HCT116 (cell line): Measurements from ENCODE around the gene PLCL2. TPM values are rescaled to one million over a fixed set of nuclear protein-coding genes. Genes with fewer than 3 reads are reported as not detected.

Source experiments
- ATAC-seq: fragments of 200-7000 bp; cut with Tn5 transposase; 2 replicates; pipeline ENCODE4 v1.9.1; 2020; ENCODE audit warnings: mild to moderate bottlenecking, moderate library complexity
- BruUV-seq: library from RNA; stranded (reverse); fragments of 400-500 nt; replicated peaks from 2 replicates; lab custom pipeline; 2021; lab: Mats Ljungman, UMichigan
- CTCF ChIA-PET: fragments of 300-600 bp; sonication (Branson Sonifier 250); formaldehyde crosslinking; loops from one replicate; lab custom pipeline; 2021; ENCODE audit warnings: antibody characterized with exemption; lab: Charles Lee
- POLR2A ChIA-PET: fragments of 300-600, 350-600 bp; sonication (Branson Sonifier 250); formaldehyde crosslinking; loops from one replicate; lab custom pipeline; 2021; ENCODE audit warnings: antibody characterized with exemption; lab: Charles Lee
- RAD21 ChIA-PET, 2 experiments: fragments of 300-600 bp; sonication (Branson Sonifier 250); formaldehyde crosslinking; loops; one replicate each; lab custom pipeline; 2023; ENCODE audit warnings: low total read pairs in 2 of 2; ENCODE audit not compliant: uncharacterized antibody in 2 of 2, unreplicated experiment in 2 of 2, low non-redundant PET in 1 of 2; lab: Charles Lee
- DNase-seq: peaks from one replicate; pipeline ENCODE4 v3.0.0-alpha.2; 2010; ENCODE audit warnings: low read depth, low spot score
- H2AFZ ChIP-seq: fragments of 200-600 bp; shearing (Covaris generic), sonication (generic); 2 replicates; pipeline ENCODE4 v1.6.1; 2017; ENCODE audit warnings: low read depth, mixed run types, mixed read lengths, antibody characterized with exemption, low read length; ENCODE audit not compliant: poor library complexity, severe bottlenecking
- H3K27ac ChIP-seq: 2 replicates; pipeline ENCODE4 v1.5.1; 2012; ENCODE audit warnings: low read depth, low read length
- H3K27me3 ChIP-seq: fragments of 200-600 bp; sonication (generic); 2 replicates; pipeline ENCODE4 v1.6.1; 2016; ENCODE audit warnings: mixed run types, low read length, mixed read lengths; ENCODE audit not compliant: insufficient read depth
- H3K36me3 ChIP-seq, 2 experiments: fragments of 200-500 bp in 1 of 2; fragments of 200-600 bp in 1 of 2; sonication (Bioruptor generic) in 1 of 2; sonication (generic) in 1 of 2; 2 replicates each; pipeline versions ENCODE4 v1.5.1 to v1.6.1; 2014 to 2016; ENCODE audit warnings: low read length in 2 of 2, inconsistent platforms in 1 of 2, mixed read lengths in 1 of 2, mixed run types in 1 of 2; ENCODE audit not compliant: insufficient read depth in 2 of 2, control insufficient read depth in 1 of 2
- H3K4me1 ChIP-seq, 2 experiments: fragments of 200-600 bp in 1 of 2; sonication (generic) in 1 of 2; 2 replicates each; pipeline versions ENCODE4 v1.5.1 to v1.6.1; 2012 to 2017; ENCODE audit warnings: low read length in 2 of 2, inconsistent platforms in 1 of 2, mild to moderate bottlenecking in 1 of 2, mixed read lengths in 1 of 2, mixed run types in 1 of 2, moderate library complexity in 1 of 2; ENCODE audit not compliant: insufficient read depth in 2 of 2, control insufficient read depth in 1 of 2
- H3K4me2 ChIP-seq: fragments of 200-600 bp; sonication (generic); 2 replicates; pipeline ENCODE4 v1.6.1; 2017; ENCODE audit warnings: mixed run types, low read length, mixed read lengths
- H3K4me3 ChIP-seq, 2 experiments: fragments of 200-600 bp in 1 of 2; sonication (generic) in 1 of 2; replicated peaks in 1 of 2; 2 replicates each; pipeline ENCODE4 v1.5.1; 2011 to 2016; ENCODE audit warnings: low read length in 2 of 2, control low read depth in 1 of 2, low read depth in 1 of 2, mild to moderate bottlenecking in 1 of 2, mixed read lengths in 1 of 2, mixed run types in 1 of 2
- H3K79me2 ChIP-seq: fragments of 200-600 bp; sonication (generic); 2 replicates; pipeline ENCODE4 v1.6.1; 2017; ENCODE audit warnings: mild to moderate bottlenecking, mixed run types, low read length, moderate library complexity, mixed read lengths; ENCODE audit not compliant: insufficient read depth
- H3K9ac ChIP-seq: fragments of 200-600 bp; sonication (generic); 2 replicates; pipeline ENCODE4 v1.6.1; 2016; ENCODE audit warnings: low read length, mixed read lengths
- H3K9me2 ChIP-seq: fragments of 200-600 bp; sonication (generic), shearing (Covaris generic); 2 replicates; pipeline ENCODE4 v1.6.1; 2017; ENCODE audit warnings: mixed run types, mild to moderate bottlenecking, moderate library complexity; ENCODE audit not compliant: insufficient read depth
- H3K9me3 ChIP-seq, 2 experiments: fragments of 200-500 bp in 1 of 2; fragments of 200-600 bp in 1 of 2; sonication (Bioruptor generic) in 1 of 2; sonication (generic) in 1 of 2; 2 replicates each; pipeline ENCODE4 v1.6.1; 2014 to 2017; ENCODE audit warnings: low read length in 2 of 2, mixed read lengths in 2 of 2, inconsistent platforms in 1 of 2, low read depth in 1 of 2, mild to moderate bottlenecking in 1 of 2, mixed run types in 1 of 2, moderate library complexity in 1 of 2; ENCODE audit not compliant: control insufficient read depth in 1 of 2, insufficient read depth in 1 of 2
- H4K20me1 ChIP-seq: fragments of 200-600 bp; sonication (generic), shearing (Covaris generic); 2 replicates; pipeline ENCODE4 v1.6.1; 2017; ENCODE audit warnings: mixed run types, mild to moderate bottlenecking, moderate library complexity; ENCODE audit not compliant: insufficient read depth
- EGR1 ChIP-seq: IDR thresholded peaks from 2 replicates; pipeline ENCODE4 v1.6.1; 2012; ENCODE audit warnings: low read depth
- EZH2 ChIP-seq: fragments of 200-600 bp; sonication (generic); IDR thresholded peaks from 2 replicates; pipeline ENCODE4 v1.6.1; 2017; ENCODE audit warnings: antibody characterized with exemption, mixed run types
- MAX ChIP-seq: IDR thresholded peaks from 2 replicates; pipeline ENCODE4 v1.6.1; 2012
- POLR2A ChIP-seq: IDR thresholded peaks from 2 replicates; pipeline ENCODE4 v1.7.0; 2011; ENCODE audit warnings: borderline replicate concordance; ENCODE audit not compliant: insufficient read depth, insufficient read length; ENCODE audit errors: extremely low read depth
- RAD21 ChIP-seq: IDR thresholded peaks from 2 replicates; pipeline ENCODE4 v1.6.1; 2012; ENCODE audit warnings: low read depth, mild to moderate bottlenecking
- SRF ChIP-seq: IDR thresholded peaks from 2 replicates; pipeline ENCODE4 v1.6.1; 2012; ENCODE audit warnings: low read depth
- TCF7L2 ChIP-seq: IDR thresholded peaks from 2 replicates; pipeline ENCODE4 v1.7.0; 2011; ENCODE audit warnings: borderline replicate concordance, inconsistent platforms; ENCODE audit not compliant: insufficient read depth, insufficient read length; ENCODE audit errors: extremely low read depth
- ZFX ChIP-seq: fragments of 450-650 bp; IDR thresholded peaks from 2 replicates; pipeline ENCODE4 v1.6.1; 2017
- intact Hi-C: fragments of 100-400 bp; cut with micrococcal nuclease; formaldehyde crosslinking; loops from 2 replicates; pipeline ENCODE4 v1.10.0; 2022
- total RNA-seq: library from RNA; stranded (reverse); gene quantifications from one replicate; pipeline ENCODE4 v1.2.1, GENCODE V29; 2021; ENCODE audit not compliant: unreplicated experiment
- TF ChIP-seq, protein P1 (sequence below): IDR thresholded peaks from 2 replicates; pipeline ENCODE4 v1.6.1; 2011; ENCODE audit warnings: mild to moderate bottlenecking, low read length, moderate library complexity; ENCODE audit not compliant: insufficient replicate concordance; ENCODE audit errors: extremely low read depth
- TF ChIP-seq, protein P2 (sequence below), 3 experiments: fragments of 200-600 bp in 1 of 3; sonication (generic) in 1 of 3; IDR thresholded peaks in 2 of 3; conservative IDR thresholded peaks in 1 of 3; 2 replicates each; pipeline ENCODE4 v1.5.1; 2012 to 2017; ENCODE audit warnings: low read depth in 2 of 3, low read length in 2 of 3, antibody characterized with exemption in 1 of 3, borderline replicate concordance in 1 of 3, control low read depth in 1 of 3, mild to moderate bottlenecking in 1 of 3, mixed read lengths in 1 of 3, mixed run types in 1 of 3, moderate library complexity in 1 of 3; ENCODE audit not compliant: insufficient read depth in 1 of 3
- TF ChIP-seq, protein P3 (sequence below): IDR thresholded peaks from 2 replicates; pipeline ENCODE4 v1.6.1; 2012; ENCODE audit warnings: low read depth

PLCL2 gene
- total RNA-seq, 1 experiment from 2014 or later: 2.2 TPM

GRCh38 chr3:17030438-17030837 lies 145.7 kb downstream of the PLCL2 start:
- Histone ChIP-seq H3K4me3 (no peak overlapping the region), H2AFZ (no peak overlapping the region), H4K20me1 (no peaks in the 10 kb centered on the region), H3K27ac (no peak overlapping the region), H3K4me2 (no peak overlapping the region), H3K9ac (no peak overlapping the region), H3K27me3 (no peaks in the 10 kb centered on the region), H3K9me3 (no peaks in the 10 kb centered on the region), H3K9me2 (no peaks in the 10 kb centered on the region), H3K4me1 (no peaks in the 10 kb centered on the region), H3K79me2 (no peaks in the 10 kb centered on the region), H3K36me3 (no peaks in the 10 kb centered on the region)
- intact Hi-C loops: loop anchor here (5.0 to 10.0 kb wide), 2 partner anchors 146 to 203 kb away; partner anchors contain the start of gene PLCL2
- DNase-seq (no peak), ATAC-seq (no peak)
- RAD21 ChIA-PET: no interaction called here
- no TSS peak for BruUV-seq
- CTCF ChIA-PET: no interaction called here
- POLR2A ChIA-PET: no interaction called here
- TF ChIP-seq EGR1 (no peak), TCF7L2 (no peak), POLR2A (no peak), RAD21 (no peak), ZFX (no peak), MAX (no peak), EZH2 (no peak), SRF (no peak)
- TF ChIP-seq, protein P1, sequence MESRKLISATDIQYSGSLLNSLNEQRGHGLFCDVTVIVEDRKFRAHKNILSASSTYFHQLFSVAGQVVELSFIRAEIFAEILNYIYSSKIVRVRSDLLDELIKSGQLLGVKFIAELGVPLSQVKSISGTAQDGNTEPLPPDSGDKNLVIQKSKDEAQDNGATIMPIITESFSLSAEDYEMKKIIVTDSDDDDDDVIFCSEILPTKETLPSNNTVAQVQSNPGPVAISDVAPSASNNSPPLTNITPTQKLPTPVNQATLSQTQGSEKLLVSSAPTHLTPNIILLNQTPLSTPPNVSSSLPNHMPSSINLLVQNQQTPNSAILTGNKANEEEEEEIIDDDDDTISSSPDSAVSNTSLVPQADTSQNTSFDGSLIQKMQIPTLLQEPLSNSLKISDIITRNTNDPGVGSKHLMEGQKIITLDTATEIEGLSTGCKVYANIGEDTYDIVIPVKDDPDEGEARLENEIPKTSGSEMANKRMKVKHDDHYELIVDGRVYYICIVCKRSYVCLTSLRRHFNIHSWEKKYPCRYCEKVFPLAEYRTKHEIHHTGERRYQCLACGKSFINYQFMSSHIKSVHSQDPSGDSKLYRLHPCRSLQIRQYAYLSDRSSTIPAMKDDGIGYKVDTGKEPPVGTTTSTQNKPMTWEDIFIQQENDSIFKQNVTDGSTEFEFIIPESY: no peak
- TF ChIP-seq, protein P2, sequence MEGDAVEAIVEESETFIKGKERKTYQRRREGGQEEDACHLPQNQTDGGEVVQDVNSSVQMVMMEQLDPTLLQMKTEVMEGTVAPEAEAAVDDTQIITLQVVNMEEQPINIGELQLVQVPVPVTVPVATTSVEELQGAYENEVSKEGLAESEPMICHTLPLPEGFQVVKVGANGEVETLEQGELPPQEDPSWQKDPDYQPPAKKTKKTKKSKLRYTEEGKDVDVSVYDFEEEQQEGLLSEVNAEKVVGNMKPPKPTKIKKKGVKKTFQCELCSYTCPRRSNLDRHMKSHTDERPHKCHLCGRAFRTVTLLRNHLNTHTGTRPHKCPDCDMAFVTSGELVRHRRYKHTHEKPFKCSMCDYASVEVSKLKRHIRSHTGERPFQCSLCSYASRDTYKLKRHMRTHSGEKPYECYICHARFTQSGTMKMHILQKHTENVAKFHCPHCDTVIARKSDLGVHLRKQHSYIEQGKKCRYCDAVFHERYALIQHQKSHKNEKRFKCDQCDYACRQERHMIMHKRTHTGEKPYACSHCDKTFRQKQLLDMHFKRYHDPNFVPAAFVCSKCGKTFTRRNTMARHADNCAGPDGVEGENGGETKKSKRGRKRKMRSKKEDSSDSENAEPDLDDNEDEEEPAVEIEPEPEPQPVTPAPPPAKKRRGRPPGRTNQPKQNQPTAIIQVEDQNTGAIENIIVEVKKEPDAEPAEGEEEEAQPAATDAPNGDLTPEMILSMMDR (IDR thresholded peaks at IDR 0.05 in 2 of 3, conservative IDR thresholded peaks at IDR 0.05 in 1 of 3; ENCODE audit: borderline replicate concordance in 1 of 3, insufficient read depth in 1 of 3, low read depth in 2 of 3, low read length in 2 of 3): no peak
- TF ChIP-seq, protein P3, sequence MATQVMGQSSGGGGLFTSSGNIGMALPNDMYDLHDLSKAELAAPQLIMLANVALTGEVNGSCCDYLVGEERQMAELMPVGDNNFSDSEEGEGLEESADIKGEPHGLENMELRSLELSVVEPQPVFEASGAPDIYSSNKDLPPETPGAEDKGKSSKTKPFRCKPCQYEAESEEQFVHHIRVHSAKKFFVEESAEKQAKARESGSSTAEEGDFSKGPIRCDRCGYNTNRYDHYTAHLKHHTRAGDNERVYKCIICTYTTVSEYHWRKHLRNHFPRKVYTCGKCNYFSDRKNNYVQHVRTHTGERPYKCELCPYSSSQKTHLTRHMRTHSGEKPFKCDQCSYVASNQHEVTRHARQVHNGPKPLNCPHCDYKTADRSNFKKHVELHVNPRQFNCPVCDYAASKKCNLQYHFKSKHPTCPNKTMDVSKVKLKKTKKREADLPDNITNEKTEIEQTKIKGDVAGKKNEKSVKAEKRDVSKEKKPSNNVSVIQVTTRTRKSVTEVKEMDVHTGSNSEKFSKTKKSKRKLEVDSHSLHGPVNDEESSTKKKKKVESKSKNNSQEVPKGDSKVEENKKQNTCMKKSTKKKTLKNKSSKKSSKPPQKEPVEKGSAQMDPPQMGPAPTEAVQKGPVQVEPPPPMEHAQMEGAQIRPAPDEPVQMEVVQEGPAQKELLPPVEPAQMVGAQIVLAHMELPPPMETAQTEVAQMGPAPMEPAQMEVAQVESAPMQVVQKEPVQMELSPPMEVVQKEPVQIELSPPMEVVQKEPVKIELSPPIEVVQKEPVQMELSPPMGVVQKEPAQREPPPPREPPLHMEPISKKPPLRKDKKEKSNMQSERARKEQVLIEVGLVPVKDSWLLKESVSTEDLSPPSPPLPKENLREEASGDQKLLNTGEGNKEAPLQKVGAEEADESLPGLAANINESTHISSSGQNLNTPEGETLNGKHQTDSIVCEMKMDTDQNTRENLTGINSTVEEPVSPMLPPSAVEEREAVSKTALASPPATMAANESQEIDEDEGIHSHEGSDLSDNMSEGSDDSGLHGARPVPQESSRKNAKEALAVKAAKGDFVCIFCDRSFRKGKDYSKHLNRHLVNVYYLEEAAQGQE: no peak
